Measurements from ENCODE around the gene SH3GLB2.
"Not testable (repeated sequence)": the region's sequence is repeated elsewhere in the genome, so short reads cannot be mapped to it uniquely, and the experiment has no call there.

SH3GLB2 gene

GRCh38 chr9:129014124-129014523 lies 14.0 kb downstream of the SH3GLB2 start:
- no peak for DNase-seq

DNA sequence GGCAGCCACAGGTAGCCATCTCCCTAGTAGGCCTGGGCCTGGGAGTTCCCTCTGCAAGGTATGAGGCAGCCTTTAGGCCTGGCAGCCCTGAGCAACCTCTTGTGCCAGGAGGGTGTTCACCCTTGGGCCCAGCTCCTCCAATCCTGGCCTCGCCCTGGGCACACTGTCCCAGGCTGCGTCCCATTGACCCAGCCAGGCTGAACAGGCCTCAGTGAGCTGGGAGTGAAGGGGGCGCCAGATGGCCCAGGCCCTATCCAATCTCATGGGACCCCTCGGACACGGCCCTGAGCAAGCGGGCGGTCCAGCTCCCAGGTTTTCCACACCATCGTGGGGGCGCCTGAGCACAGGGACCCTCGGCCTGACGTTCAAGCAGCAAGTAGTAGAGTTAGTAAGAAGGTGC lies 14.5 kb downstream of the SH3GLB2 start:
- DNase-seq: no peak

- no peak for DNase-seq
Measured at GRCh38 chr9:129012893-129013448, 15.2 kb downstream of the SH3GLB2 start.

DNA sequence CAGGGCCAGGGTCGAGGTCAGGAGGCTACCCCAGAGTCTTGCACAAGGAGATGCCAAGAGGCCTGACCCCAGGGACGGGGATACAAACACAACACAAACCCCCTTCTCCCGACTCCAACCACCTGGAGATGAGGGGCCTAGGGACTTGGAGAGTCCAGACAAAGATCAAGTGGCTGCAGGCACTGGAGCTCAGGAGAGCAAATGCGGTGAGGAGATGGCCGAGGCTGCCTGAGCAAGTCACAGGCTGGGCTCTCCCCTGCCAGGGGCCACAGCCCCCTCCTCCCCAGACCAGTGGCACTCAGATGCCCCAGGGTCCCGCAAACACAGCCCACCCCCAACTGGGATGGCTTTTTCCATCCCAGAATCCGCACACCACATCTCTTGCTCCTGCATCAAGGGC lies 15.8 kb downstream of the SH3GLB2 start:
- DNase-seq: no peak

GRCh38 chr9:129011761-129012181 lies 16.4 kb downstream of the SH3GLB2 start:
- DNase-seq: no peak

GRCh38 chr9:129011170-129011569 lies 17.0 kb downstream of the SH3GLB2 start:
- no peak for DNase-seq

- DNase-seq: no peak
Measured at GRCh38 chr9:129010267-129010975, 17.7 kb downstream of the SH3GLB2 start.

DNA sequence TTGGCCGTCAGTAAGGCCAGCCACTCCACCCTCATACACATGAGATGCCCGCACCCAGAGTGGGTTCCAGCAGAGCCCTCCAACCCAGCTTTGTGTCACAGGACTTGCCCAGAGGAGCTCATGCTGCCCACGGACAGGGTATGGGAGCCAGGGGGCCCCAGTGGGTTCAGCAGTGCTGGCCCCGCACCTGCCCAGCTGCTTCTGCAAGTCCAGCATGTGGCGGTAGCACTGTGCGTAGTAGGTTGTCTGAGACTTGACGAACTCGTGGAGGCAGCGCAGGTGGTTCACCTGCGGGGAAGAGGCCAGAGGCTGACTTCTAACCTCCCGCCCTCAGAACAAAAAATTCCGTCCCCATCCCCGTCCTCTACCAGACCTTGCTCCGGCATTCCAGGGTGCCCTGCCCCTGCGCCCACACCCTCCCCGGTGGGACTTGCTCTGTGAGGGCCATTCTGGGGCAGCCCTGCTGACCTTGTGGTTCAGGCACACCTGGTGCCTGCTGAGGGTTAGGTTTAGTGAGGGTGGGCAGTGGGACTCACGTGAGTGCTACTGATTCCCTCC lies 18.5 kb downstream of the SH3GLB2 start:
- no peak for DNase-seq

DNA sequence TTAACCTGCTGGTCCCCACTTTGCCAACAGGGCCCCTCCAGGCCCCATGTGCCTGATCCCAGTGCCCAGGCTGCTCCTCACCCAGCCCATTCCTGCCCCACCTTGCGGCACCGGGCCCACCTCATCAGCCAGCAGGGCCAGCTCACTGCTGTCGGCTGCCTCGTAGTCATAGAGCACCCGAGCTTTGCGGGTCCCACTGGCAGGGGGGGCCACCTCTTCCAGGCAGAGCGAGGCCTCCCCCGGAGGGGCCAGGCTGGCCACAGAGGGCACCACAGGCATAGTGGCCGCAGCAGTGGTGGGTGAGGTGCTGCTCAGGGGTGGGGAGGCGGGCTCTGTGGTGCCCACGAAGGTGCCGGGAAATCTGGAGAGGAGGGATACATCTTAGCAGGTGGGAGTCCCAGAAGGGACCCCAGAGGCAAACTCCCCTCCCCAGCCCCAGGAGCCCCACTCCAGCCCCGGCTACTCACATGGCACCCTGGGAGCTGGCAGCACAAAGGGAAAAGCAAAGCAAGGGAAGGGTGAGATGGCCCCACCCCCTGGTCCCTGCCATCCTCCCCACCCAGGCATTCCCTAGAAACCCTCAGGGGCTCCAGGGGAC lies 19.0 kb downstream of the SH3GLB2 start:
- no peak for DNase-seq

DNA sequence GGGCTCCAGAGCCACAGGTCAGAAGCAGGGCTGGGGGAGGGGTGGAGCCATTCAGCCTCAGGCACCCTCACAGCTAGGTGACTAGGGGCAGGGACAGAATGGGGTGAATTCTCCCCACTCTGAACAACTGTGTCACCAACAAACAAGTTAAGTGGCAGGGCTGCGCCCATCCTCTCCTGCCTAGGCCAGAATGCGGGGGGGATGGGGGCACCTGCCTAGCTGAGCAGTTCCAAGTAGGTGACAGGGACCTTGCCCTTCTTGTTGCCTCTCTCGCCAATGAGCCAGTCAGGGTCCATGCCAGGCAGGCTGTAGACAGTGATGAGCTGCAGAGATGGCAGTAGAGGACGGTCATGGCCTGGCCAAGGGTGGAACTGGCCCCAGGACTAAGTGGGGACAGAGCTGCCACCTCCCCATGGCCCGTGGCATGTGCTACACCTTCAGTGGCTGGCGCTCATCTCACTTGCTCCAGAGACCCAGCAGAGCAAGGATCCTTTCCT lies 19.6 kb downstream of the SH3GLB2 start:
- DNase-seq: no peak

GRCh38 chr9:129007766-129008468 lies 20.2 kb downstream of the SH3GLB2 start:
- DNase-seq: no peak

- no peak for DNase-seq
Measured at GRCh38 chr9:129007035-129007765, 20.9 kb downstream of the SH3GLB2 start.

- peak; percentile 46 for DNase-seq
Measured at GRCh38 chr9:129006328-129007034, 21.6 kb downstream of the SH3GLB2 start.

- DNase-seq: no peak
Measured at GRCh38 chr9:129005336-129005997, 22.7 kb downstream of the SH3GLB2 start.

DNA sequence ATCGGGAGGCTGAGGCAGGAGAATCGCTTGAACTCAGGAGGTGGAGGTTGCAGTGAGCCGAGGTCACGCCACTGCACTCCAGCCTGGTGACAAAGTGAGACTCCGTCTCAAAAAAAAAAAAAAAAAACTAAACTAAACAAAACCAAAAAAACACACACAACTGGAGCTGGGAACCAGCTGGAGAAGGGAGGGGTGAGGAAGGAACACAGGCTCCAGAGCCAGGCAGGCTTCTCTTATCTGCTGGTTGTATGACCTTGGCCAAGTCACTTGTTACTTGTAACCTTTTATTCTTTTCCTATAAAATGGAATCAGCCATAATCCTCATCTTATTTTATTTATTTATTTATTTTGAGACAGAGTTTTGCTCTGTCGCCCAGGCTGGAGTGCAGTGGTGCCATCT lies 24.0 kb downstream of the SH3GLB2 start:
- not testable (repeated sequence) for DNase-seq

DNA sequence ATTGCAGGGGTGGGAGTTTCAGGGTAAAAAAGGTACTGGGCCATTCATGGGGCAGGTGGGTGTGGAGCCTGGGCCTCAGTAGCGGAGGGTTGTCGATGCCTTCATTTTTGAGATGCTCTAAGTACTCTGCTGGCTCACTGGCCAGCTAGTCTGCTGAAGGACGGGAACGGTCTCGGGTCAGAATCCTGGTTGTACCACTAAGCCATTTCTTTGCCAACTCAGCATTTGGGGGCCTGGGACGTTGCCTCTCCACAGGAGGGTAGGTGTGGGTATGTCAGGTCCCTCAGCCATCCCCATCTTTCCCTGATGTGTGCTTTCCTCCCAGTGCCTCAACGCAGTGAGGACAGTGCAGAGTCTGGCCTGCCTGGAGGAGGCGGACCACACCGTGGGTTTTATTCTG lies 25.1 kb downstream of the SH3GLB2 start:
- no peak for DNase-seq

- DNase-seq: no peak
Measured at GRCh38 chr9:129001504-129002325, 26.4 kb downstream of the SH3GLB2 start.

DNA sequence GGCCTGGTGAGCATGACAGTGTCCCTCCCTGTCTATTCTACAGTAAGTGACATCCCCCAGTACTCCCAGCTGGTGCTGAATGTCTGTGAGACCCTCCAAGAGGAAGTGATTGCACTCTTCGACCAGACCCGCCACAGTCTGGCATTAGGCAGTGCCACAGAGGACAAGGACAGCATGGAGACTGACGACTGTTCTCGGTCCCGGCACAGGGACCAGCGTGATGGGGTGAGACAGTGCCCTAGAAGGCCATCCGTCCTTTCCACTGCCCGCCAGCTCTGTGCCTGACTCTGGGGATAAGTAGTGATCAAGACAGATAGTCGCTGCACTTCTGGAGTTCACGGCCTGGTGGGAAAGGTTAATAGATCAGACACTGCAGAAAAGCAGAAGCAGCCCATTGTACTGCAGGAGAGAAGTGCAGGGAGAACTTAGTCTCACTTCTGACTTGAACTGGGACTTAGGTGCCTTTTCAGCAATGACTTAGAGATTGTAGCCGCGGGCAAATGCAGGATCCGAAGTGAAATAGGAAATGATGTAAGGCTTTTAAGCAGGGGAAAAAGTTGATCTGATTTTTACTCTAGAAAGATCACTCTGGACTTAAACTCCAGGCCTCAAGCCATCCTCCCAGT lies 28.4 kb downstream of the SH3GLB2 start:
- no peak for DNase-seq

- DNase-seq: no peak
Measured at GRCh38 chr9:128998462-128998861, 29.7 kb downstream of the SH3GLB2 start.

GRCh38 chr9:128995791-128996190 lies 32.3 kb downstream of the SH3GLB2 start:
- DNase-seq: no peak
